Measurements from ENCODE around the gene OVCH2. TPM values are rescaled to one million over a fixed set of nuclear protein-coding genes. Genes with fewer than 3 reads are reported as not detected.
"Not testable (repeated sequence)": the region's sequence is repeated elsewhere in the genome, so short reads cannot be mapped to it uniquely, and the experiment has no call there.

The OVCH2 gene
- total and polyA plus RNA-seq, 2 donors from 2014 or later = 2.3 to 2.5 TPM

GRCh38 chr11:7665473-7666291, 40.6 kb downstream of the OVCH2 start:
- peaks cover 0 to 3% (median 0%) of the 10 kb centered on the region in 3 donors for H3K4me1 ChIP-seq (ENCODE audit: control insufficient read depth in 2 of 3, insufficient read depth in 2 of 3, low read depth in 1 of 3, low read length in 3 of 3)
- no peak overlapping the region for H3K4me3 ChIP-seq (ENCODE audit: low read length in 3 of 3)
- H3K36me3 ChIP-seq (ENCODE audit: control insufficient read depth in 2 of 3, insufficient read depth in 3 of 3, low read length in 3 of 3) = peaks cover 0 to 7% (median 3%) of the 10 kb centered on the region in 3 donors
- peak; percentile 87 for TF ChIP-seq CTCF (IDR thresholded peaks at IDR 0.05; ENCODE audit: borderline replicate concordance, extremely low read depth, insufficient read depth)
- DNase-seq (peak; percentile 68 to 91 (median 76)), FAIRE-seq (no peak)
- H3K27ac ChIP-seq (ENCODE audit: low read depth in 2 of 2, low read length in 2 of 2) = no peak overlapping the region
- no peaks in the 10 kb centered on the region for H3K9me3 ChIP-seq (ENCODE audit: control insufficient read depth in 2 of 3, insufficient read depth in 1 of 3, low read length in 3 of 3)
- intact Hi-C loops (cut with DNase I) = no loop called here
- H3K27me3 ChIP-seq (ENCODE audit: control insufficient read depth, insufficient read depth, low read length) = no peaks in the 10 kb centered on the region
- no peak overlapping the region for H3K9ac ChIP-seq (ENCODE audit: low read length in 3 of 3)

- Histone ChIP-seq H3K9me3 (ENCODE audit: control insufficient read depth in 2 of 3, insufficient read depth in 1 of 3, low read length in 3 of 3) (no peaks in the 10 kb centered on the region), H3K4me3 (ENCODE audit: low read length in 3 of 3) (no peak overlapping the region), H3K27me3 (ENCODE audit: control insufficient read depth, insufficient read depth, low read length) (no peaks in the 10 kb centered on the region), H3K9ac (ENCODE audit: low read length in 3 of 3) (no peak overlapping the region), H3K27ac (ENCODE audit: low read depth in 2 of 2, low read length in 2 of 2) (no peak overlapping the region), H3K4me1 (ENCODE audit: control insufficient read depth in 2 of 3, insufficient read depth in 2 of 3, low read depth in 1 of 3, low read length in 3 of 3) (peaks cover 0 to 3% (median 0%) of the 10 kb centered on the region in 3 donors), H3K36me3 (ENCODE audit: control insufficient read depth in 2 of 3, insufficient read depth in 3 of 3, low read length in 3 of 3) (peaks cover 0 to 7% (median 3%) of the 10 kb centered on the region in 3 donors)
- DNase-seq (no peak), FAIRE-seq (no peak)
- TF ChIP-seq CTCF (IDR thresholded peaks at IDR 0.05; ENCODE audit: borderline replicate concordance, extremely low read depth, insufficient read depth) = no peak
- intact Hi-C loops (cut with DNase I) = no loop called here
Measured at GRCh38 chr11:7664867-7665266, 41.4 kb downstream of the OVCH2 start.

- H3K36me3 ChIP-seq (ENCODE audit: control insufficient read depth in 2 of 3, insufficient read depth in 3 of 3, low read length in 3 of 3); H3K27ac ChIP-seq (ENCODE audit: low read depth in 2 of 2, low read length in 2 of 2); H3K4me3 ChIP-seq (ENCODE audit: low read length in 3 of 3); H3K4me1 ChIP-seq (ENCODE audit: control insufficient read depth in 2 of 3, insufficient read depth in 2 of 3, low read depth in 1 of 3, low read length in 3 of 3); H3K9me3 ChIP-seq (ENCODE audit: control insufficient read depth in 2 of 3, insufficient read depth in 1 of 3, low read length in 3 of 3); H3K27me3 ChIP-seq (ENCODE audit: control insufficient read depth, insufficient read depth, low read length); intact Hi-C loops (cut with DNase I); FAIRE-seq; DNase-seq; H3K9ac ChIP-seq (ENCODE audit: low read length in 3 of 3): not testable (repeated sequence)
Measured at GRCh38 chr11:7663531-7663930, 42.7 kb downstream of the OVCH2 start.

- H3K27me3 ChIP-seq (ENCODE audit: control insufficient read depth, insufficient read depth, low read length) = no peaks in the 10 kb centered on the region
- peaks cover 0 to 20% (median 14%) of the 10 kb centered on the region in 3 donors for H3K36me3 ChIP-seq (ENCODE audit: control insufficient read depth in 2 of 3, insufficient read depth in 3 of 3, low read length in 3 of 3)
- H3K27ac ChIP-seq (ENCODE audit: low read depth in 2 of 2, low read length in 2 of 2) = no peak overlapping the region
- TF ChIP-seq CTCF (IDR thresholded peaks at IDR 0.05; ENCODE audit: borderline replicate concordance, extremely low read depth, insufficient read depth) = peak; percentile 57
- peaks cover 0 to 2% (median 0%) of the 10 kb centered on the region in 3 donors for H3K4me1 ChIP-seq (ENCODE audit: control insufficient read depth in 2 of 3, insufficient read depth in 2 of 3, low read depth in 1 of 3, low read length in 3 of 3)
- H3K9me3 ChIP-seq (ENCODE audit: control insufficient read depth in 2 of 3, insufficient read depth in 1 of 3, low read length in 3 of 3) = no peaks in the 10 kb centered on the region
- no peak overlapping the region for H3K9ac ChIP-seq (ENCODE audit: low read length in 3 of 3)
- DNase-seq (peak in 4 of 5 donors; percentile 74 to 89 (median 79)), FAIRE-seq (no peak)
- intact Hi-C loops (cut with DNase I) = no loop called here
- no peak overlapping the region for H3K4me3 ChIP-seq (ENCODE audit: low read length in 3 of 3)
Measured at GRCh38 chr11:7657306-7658025, 48.8 kb downstream of the OVCH2 start.

All from kidney (tissue), 14 donors.